Astrocyte (in vitro differentiated cells and primary cell): Measurements from ENCODE around the gene ATAD2B.

ENCODE experiments used
- EZH2 ChIP-seq: IDR thresholded peaks from 2 replicates; pipeline ENCODE4 v1.6.1; 2012; ENCODE audit warnings: mild to moderate bottlenecking, low read length, inconsistent platforms; ENCODE audit not compliant: insufficient read depth
- TF ChIP-seq, protein P1 (sequence below): IDR thresholded peaks from 2 replicates; pipeline ENCODE4 v1.5.1; 2011; ENCODE audit warnings: low read depth, mild to moderate bottlenecking, inconsistent platforms, low read length, moderate library complexity; ENCODE audit not compliant: insufficient read depth

- TF ChIP-seq, protein P1, sequence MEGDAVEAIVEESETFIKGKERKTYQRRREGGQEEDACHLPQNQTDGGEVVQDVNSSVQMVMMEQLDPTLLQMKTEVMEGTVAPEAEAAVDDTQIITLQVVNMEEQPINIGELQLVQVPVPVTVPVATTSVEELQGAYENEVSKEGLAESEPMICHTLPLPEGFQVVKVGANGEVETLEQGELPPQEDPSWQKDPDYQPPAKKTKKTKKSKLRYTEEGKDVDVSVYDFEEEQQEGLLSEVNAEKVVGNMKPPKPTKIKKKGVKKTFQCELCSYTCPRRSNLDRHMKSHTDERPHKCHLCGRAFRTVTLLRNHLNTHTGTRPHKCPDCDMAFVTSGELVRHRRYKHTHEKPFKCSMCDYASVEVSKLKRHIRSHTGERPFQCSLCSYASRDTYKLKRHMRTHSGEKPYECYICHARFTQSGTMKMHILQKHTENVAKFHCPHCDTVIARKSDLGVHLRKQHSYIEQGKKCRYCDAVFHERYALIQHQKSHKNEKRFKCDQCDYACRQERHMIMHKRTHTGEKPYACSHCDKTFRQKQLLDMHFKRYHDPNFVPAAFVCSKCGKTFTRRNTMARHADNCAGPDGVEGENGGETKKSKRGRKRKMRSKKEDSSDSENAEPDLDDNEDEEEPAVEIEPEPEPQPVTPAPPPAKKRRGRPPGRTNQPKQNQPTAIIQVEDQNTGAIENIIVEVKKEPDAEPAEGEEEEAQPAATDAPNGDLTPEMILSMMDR: no peak
- no peak for TF ChIP-seq EZH2
Measured at GRCh38 chr2:23777826-23778225, 149.1 kb downstream of the ATAD2B start.
